ENCODE results near the gene NPAS3.

DNA sequence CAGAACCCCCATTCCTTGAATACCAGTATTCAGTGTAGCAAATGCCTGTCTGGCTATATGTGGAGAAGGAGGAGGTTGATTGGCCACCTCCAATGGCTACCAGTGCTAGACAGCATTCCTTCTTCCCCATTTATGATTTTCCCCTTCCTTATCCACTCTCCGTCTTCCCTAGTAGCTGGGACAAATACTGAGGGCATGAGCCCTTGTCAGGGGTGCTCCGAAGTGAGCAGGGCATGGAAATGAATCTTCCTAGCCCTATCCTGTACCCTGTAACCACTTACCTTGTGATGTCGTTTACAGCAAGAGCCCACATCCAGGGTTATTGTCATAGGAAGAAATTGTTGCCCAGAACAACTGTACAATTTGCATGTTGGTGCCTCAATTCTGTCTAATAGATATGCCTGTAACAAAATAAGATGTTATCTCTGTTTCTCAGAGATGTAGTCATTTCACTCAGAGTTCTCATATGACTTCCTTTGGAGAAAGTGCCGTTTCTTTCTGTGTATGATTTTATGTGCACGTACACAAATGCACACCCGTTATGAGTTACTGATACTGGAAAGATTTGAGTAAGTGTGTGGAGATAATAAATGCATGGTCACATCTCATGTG lies 588.5 kb downstream of the NPAS3 start:
- TF ChIP-seq, protein P1, sequence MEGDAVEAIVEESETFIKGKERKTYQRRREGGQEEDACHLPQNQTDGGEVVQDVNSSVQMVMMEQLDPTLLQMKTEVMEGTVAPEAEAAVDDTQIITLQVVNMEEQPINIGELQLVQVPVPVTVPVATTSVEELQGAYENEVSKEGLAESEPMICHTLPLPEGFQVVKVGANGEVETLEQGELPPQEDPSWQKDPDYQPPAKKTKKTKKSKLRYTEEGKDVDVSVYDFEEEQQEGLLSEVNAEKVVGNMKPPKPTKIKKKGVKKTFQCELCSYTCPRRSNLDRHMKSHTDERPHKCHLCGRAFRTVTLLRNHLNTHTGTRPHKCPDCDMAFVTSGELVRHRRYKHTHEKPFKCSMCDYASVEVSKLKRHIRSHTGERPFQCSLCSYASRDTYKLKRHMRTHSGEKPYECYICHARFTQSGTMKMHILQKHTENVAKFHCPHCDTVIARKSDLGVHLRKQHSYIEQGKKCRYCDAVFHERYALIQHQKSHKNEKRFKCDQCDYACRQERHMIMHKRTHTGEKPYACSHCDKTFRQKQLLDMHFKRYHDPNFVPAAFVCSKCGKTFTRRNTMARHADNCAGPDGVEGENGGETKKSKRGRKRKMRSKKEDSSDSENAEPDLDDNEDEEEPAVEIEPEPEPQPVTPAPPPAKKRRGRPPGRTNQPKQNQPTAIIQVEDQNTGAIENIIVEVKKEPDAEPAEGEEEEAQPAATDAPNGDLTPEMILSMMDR (IDR thresholded peaks at IDR 0.05): no peak
- TF ChIP-seq POLR2A (IDR thresholded peaks at IDR 0.05) (no peak), POLR2AphosphoS5 (IDR thresholded peaks at IDR 0.05) (no peak), EP300 (IDR thresholded peaks at IDR 0.05) (no peak)

Measured in sigmoid colon (tissue), 4 donors.